ENCODE data around the gene CCN5. TPM values are rescaled to one million over a fixed set of nuclear protein-coding genes. Genes with fewer than 3 reads are reported as not detected.
A peak's percentile ranks its signal among the peaks of the same experiment; 100 is the strongest.
"Not testable (repeated sequence)": the region's sequence is repeated elsewhere in the genome, so short reads cannot be mapped to it uniquely, and the experiment has no call there.

The CCN5 gene
- 37.0 TPM for total RNA-seq
- long read RNA-seq, transcript WISP2-201 (4 exons, 1,403 nt) = minor isoform, 9 of 64 reads
- long read RNA-seq, transcript WISP2-203 (5 exons, 1,600 nt) = major isoform, 25 of 64 reads
- long read RNA-seq, partial matches to known transcripts = 2 of 64 reads
- long read RNA-seq, other reads (novel, unspliced or antisense) = 24 of 64 reads

- H3K9me3 ChIP-seq (replicated peaks) = no peaks in the 10 kb centered on the region
- no peaks in the 10 kb centered on the region for H3K36me3 ChIP-seq
- TF ChIP-seq CTCF (IDR thresholded peaks at IDR 0.05; ENCODE audit: borderline replicate concordance) = no peak
- intact Hi-C loops (cut with micrococcal nuclease) = no loop called here
- H3K27me3 ChIP-seq (ENCODE audit: low read depth) = no peaks in the 10 kb centered on the region
- peak within 1 kb of the TSS; percentile 95 for H3K27ac ChIP-seq (replicated peaks)
- DNase-seq = peak; percentile 92
- peaks cover 78% of the 10 kb centered on the region for H3K4me1 ChIP-seq
- H3K4me3 ChIP-seq = peak within 1 kb of the TSS; percentile 53
Measured at GRCh38 chr20:44714701-44715498, at the start of gene CCN5. Gene CCN5, plus strand, starts transcription at chr20:44715369. Its CDS starts 22 bp downstream, at chr20:44715391.

GRCh38 chr20:44666066-44666465 is 49.1 kb upstream of the CCN5 start:
- Histone ChIP-seq H3K9me3 (replicated peaks) (no peaks in the 10 kb centered on the region), H3K27ac (replicated peaks) (no peak overlapping the region), H3K4me1 (no peaks in the 10 kb centered on the region), H3K27me3 (ENCODE audit: low read depth) (no peaks in the 10 kb centered on the region), H3K36me3 (no peaks in the 10 kb centered on the region), H3K4me3 (no peak overlapping the region)
- TF ChIP-seq CTCF (IDR thresholded peaks at IDR 0.05; ENCODE audit: borderline replicate concordance) = no peak
- DNase-seq = no peak
- intact Hi-C loops (cut with micrococcal nuclease) = no loop called here

GRCh38 chr20:44670851-44671250 is 44.3 kb upstream of the CCN5 start:
- H3K4me1 ChIP-seq; intact Hi-C loops (cut with micrococcal nuclease); H3K27ac ChIP-seq (replicated peaks): not testable (repeated sequence)

GRCh38 chr20:44671541-44671940 is 43.6 kb upstream of the CCN5 start:
- H3K4me3 ChIP-seq; intact Hi-C loops (cut with micrococcal nuclease); H3K27me3 ChIP-seq (ENCODE audit: low read depth); DNase-seq; H3K36me3 ChIP-seq; H3K27ac ChIP-seq (replicated peaks); H3K4me1 ChIP-seq; H3K9me3 ChIP-seq (replicated peaks): not testable (repeated sequence)

More at GRCh38 chr20:44670851-44671250, 44.3 kb upstream of the CCN5 start:
- not testable (repeated sequence) for H3K27me3 ChIP-seq (ENCODE audit: low read depth); H3K4me3 ChIP-seq; DNase-seq; H3K36me3 ChIP-seq; H3K9me3 ChIP-seq (replicated peaks)

GRCh38 chr20:44672318-44672902 is 42.8 kb upstream of the CCN5 start:
- H3K27ac ChIP-seq (replicated peaks); H3K36me3 ChIP-seq; H3K4me3 ChIP-seq; H3K9me3 ChIP-seq (replicated peaks); H3K27me3 ChIP-seq (ENCODE audit: low read depth); DNase-seq; intact Hi-C loops (cut with micrococcal nuclease); H3K4me1 ChIP-seq: not testable (repeated sequence)

GRCh38 chr20:44678242-44678641 is 36.9 kb upstream of the CCN5 start:
- no peak overlapping the region for H3K27ac ChIP-seq (replicated peaks)
- no peaks in the 10 kb centered on the region for H3K9me3 ChIP-seq (replicated peaks)
- no peak overlapping the region for H3K4me3 ChIP-seq
- H3K36me3 ChIP-seq = no peaks in the 10 kb centered on the region
- no peaks in the 10 kb centered on the region for H3K4me1 ChIP-seq
- no peak for DNase-seq
- no peak for TF ChIP-seq CTCF (IDR thresholded peaks at IDR 0.05; ENCODE audit: borderline replicate concordance)
- intact Hi-C loops (cut with micrococcal nuclease) = no loop called here
- no peaks in the 10 kb centered on the region for H3K27me3 ChIP-seq (ENCODE audit: low read depth)
